HEK293 (cell line): Measurements from ENCODE around the gene TRIM7.
A peak's percentile ranks its signal among the peaks of the same experiment; 100 is the strongest.

Experiments
- FEZF1 ChIP-seq: fragments of 450-650 bp; formaldehyde crosslinking; IDR thresholded peaks from 2 replicates; pipeline ENCODE4 v1.5.1; 2016; ENCODE audit warnings: missing biosample characterization, missing genetic modification characterization
- GLIS1 ChIP-seq: fragments of 450-650 bp; formaldehyde crosslinking; IDR thresholded peaks from 2 replicates; pipeline ENCODE4 v1.5.1; 2016; ENCODE audit warnings: missing biosample characterization, missing genetic modification characterization
- KLF1 ChIP-seq: fragments of 450-650 bp; formaldehyde crosslinking; IDR thresholded peaks from 2 replicates; pipeline ENCODE4 v1.5.1; 2016; ENCODE audit warnings: missing biosample characterization, missing genetic modification characterization
- KLF7 ChIP-seq: fragments of 450-650 bp; formaldehyde crosslinking; IDR thresholded peaks from 2 replicates; pipeline ENCODE4 v1.5.1; 2016; ENCODE audit warnings: missing biosample characterization, missing genetic modification characterization, borderline replicate concordance
- KLF9 ChIP-seq: fragments of 450-650 bp; formaldehyde crosslinking; IDR thresholded peaks from 2 replicates; pipeline ENCODE4 v1.5.1; 2016; ENCODE audit warnings: missing biosample characterization, missing genetic modification characterization, low read depth
- OVOL3 ChIP-seq: fragments of 450-650 bp; formaldehyde crosslinking; IDR thresholded peaks from 2 replicates; pipeline ENCODE4 v1.5.1; 2016; ENCODE audit warnings: missing biosample characterization, missing genetic modification characterization
- RBAK ChIP-seq: fragments of 450-650 bp; formaldehyde crosslinking; IDR thresholded peaks from 2 replicates; pipeline ENCODE4 v1.5.1; 2016; ENCODE audit warnings: missing biosample characterization, missing genetic modification characterization
- SETDB1 ChIP-seq: IDR thresholded peaks from one replicate; pipeline ENCODE4 v1.6.1; 2017; ENCODE audit warnings: mild to moderate bottlenecking, low read length, moderate library complexity, mixed read lengths; ENCODE audit not compliant: insufficient read length
- TCF7L2 ChIP-seq: IDR thresholded peaks from 2 replicates; pipeline ENCODE4 v1.6.1; 2011; ENCODE audit warnings: low read depth, mild to moderate bottlenecking, inconsistent platforms, low read length, moderate library complexity, borderline replicate concordance
- TRIM28 ChIP-seq: IDR thresholded peaks from 2 replicates; pipeline ENCODE4 v1.6.1; 2011; ENCODE audit warnings: low read length, control low read depth, borderline replicate concordance
- TSHZ1 ChIP-seq: fragments of 450-650 bp; formaldehyde crosslinking; IDR thresholded peaks from 2 replicates; pipeline ENCODE4 v1.5.1; 2016; ENCODE audit warnings: missing biosample characterization, missing genetic modification characterization, borderline replicate concordance
- ZBTB20 ChIP-seq: fragments of 450-650 bp; formaldehyde crosslinking; IDR thresholded peaks from 2 replicates; pipeline ENCODE4 v1.5.1; 2016; ENCODE audit warnings: missing biosample characterization, missing genetic modification characterization
- ZBTB6 ChIP-seq: fragments of 450-650 bp; formaldehyde crosslinking; IDR thresholded peaks from 2 replicates; pipeline ENCODE4 v1.5.1; 2017; ENCODE audit warnings: missing biosample characterization, missing genetic modification characterization
- ZFP37 ChIP-seq: fragments of 450-650 bp; formaldehyde crosslinking; IDR thresholded peaks from 2 replicates; pipeline ENCODE4 v1.5.1; 2016; ENCODE audit warnings: missing biosample characterization, missing genetic modification characterization
- ZNF121 ChIP-seq: fragments of 450-650 bp; formaldehyde crosslinking; IDR thresholded peaks from 2 replicates; pipeline ENCODE4 v1.5.1; 2016; ENCODE audit warnings: missing biosample characterization, missing genetic modification characterization
- ZNF146 ChIP-seq: fragments of 450-650 bp; formaldehyde crosslinking; IDR thresholded peaks from 2 replicates; pipeline ENCODE4 v1.5.1; 2016; ENCODE audit warnings: missing biosample characterization, missing genetic modification characterization
- ZNF335 ChIP-seq: fragments of 450-650 bp; formaldehyde crosslinking; conservative IDR thresholded peaks from 2 replicates; pipeline ENCODE4 v1.5.1; 2016; ENCODE audit warnings: missing biosample characterization, missing genetic modification characterization
- ZNF350 ChIP-seq: fragments of 450-650 bp; formaldehyde crosslinking; IDR thresholded peaks from 2 replicates; pipeline ENCODE4 v1.5.0; 2017; ENCODE audit warnings: missing biosample characterization, mild to moderate bottlenecking, missing genetic modification characterization
- ZNF416 ChIP-seq: fragments of 450-650 bp; formaldehyde crosslinking; IDR thresholded peaks from 2 replicates; pipeline ENCODE4 v1.5.1; 2016; ENCODE audit warnings: missing biosample characterization, missing genetic modification characterization
- ZNF426 ChIP-seq: fragments of 450-650 bp; formaldehyde crosslinking; IDR thresholded peaks from 2 replicates; pipeline ENCODE4 v1.5.1; 2017; ENCODE audit warnings: missing biosample characterization, missing genetic modification characterization, mild to moderate bottlenecking, inconsistent platforms, moderate library complexity
- ZNF433 ChIP-seq: fragments of 450-650 bp; formaldehyde crosslinking; IDR thresholded peaks from 2 replicates; pipeline ENCODE4 v1.5.1; 2016; ENCODE audit warnings: missing biosample characterization, missing genetic modification characterization, low read depth
- ZNF585B ChIP-seq: fragments of 450-650 bp; formaldehyde crosslinking; IDR thresholded peaks from 2 replicates; pipeline ENCODE4 v1.5.1; 2016; ENCODE audit warnings: missing biosample characterization, missing genetic modification characterization
- ZNF596 ChIP-seq: fragments of 450-650 bp; IDR thresholded peaks from 2 replicates; pipeline ENCODE4 v1.5.0; 2018; ENCODE audit warnings: missing biosample characterization, mild to moderate bottlenecking, missing genetic modification characterization, moderate library complexity
- ZNF623 ChIP-seq: fragments of 450-650 bp; formaldehyde crosslinking; IDR thresholded peaks from 2 replicates; pipeline ENCODE4 v1.5.1; 2016; ENCODE audit warnings: missing biosample characterization, missing genetic modification characterization
- ZNF670 ChIP-seq: fragments of 450-650 bp; formaldehyde crosslinking; IDR thresholded peaks from 2 replicates; pipeline ENCODE4 v1.5.1; 2016; ENCODE audit warnings: missing biosample characterization, missing genetic modification characterization, low read depth
- ZNF701 ChIP-seq: fragments of 450-650 bp; formaldehyde crosslinking; IDR thresholded peaks from 2 replicates; pipeline ENCODE4 v1.5.1; 2016; ENCODE audit warnings: missing biosample characterization, missing genetic modification characterization
- ZNF792 ChIP-seq: fragments of 450-650 bp; formaldehyde crosslinking; IDR thresholded peaks from 2 replicates; pipeline ENCODE4 v1.5.1; 2016; ENCODE audit warnings: missing biosample characterization, missing genetic modification characterization
- ZXDB ChIP-seq: fragments of 450-650 bp; formaldehyde crosslinking; IDR thresholded peaks from 2 replicates; pipeline ENCODE4 v1.5.1; 2016; ENCODE audit warnings: missing biosample characterization, missing genetic modification characterization
- TF ChIP-seq, protein P1 (sequence below): sonication (generic); formaldehyde crosslinking; IDR thresholded peaks from 2 replicates; pipeline ENCODE4 v1.8.1; 2022; ENCODE audit warnings: mild to moderate bottlenecking, moderate library complexity, missing genetic modification reagents
- TF ChIP-seq, protein P2 (sequence below): fragments of 450-650 bp; formaldehyde crosslinking; IDR thresholded peaks from 2 replicates; pipeline ENCODE4 v1.5.1; 2016; ENCODE audit warnings: missing biosample characterization, missing genetic modification characterization
- TF ChIP-seq, protein P3 (sequence below): fragments of 450-650 bp; formaldehyde crosslinking; IDR thresholded peaks from 2 replicates; pipeline ENCODE4 v1.5.0; 2017; ENCODE audit warnings: missing biosample characterization, missing genetic modification characterization, borderline replicate concordance

TRIM7 gene

GRCh38 chr5:181204113-181204825, 727 bp downstream of the TRIM7 start (continued):
- TF ChIP-seq ZBTB6 (tag by site-specific recombination): peak; percentile 44; the same call in 1 of the 2 replicates
- no peak for TF ChIP-seq ZNF416 (tag by site-specific recombination)
- no peak for TF ChIP-seq ZNF792 (tag by site-specific recombination)
- peak; percentile 77 for TF ChIP-seq ZNF335 (tag by site-specific recombination)
- TF ChIP-seq, protein P1, sequence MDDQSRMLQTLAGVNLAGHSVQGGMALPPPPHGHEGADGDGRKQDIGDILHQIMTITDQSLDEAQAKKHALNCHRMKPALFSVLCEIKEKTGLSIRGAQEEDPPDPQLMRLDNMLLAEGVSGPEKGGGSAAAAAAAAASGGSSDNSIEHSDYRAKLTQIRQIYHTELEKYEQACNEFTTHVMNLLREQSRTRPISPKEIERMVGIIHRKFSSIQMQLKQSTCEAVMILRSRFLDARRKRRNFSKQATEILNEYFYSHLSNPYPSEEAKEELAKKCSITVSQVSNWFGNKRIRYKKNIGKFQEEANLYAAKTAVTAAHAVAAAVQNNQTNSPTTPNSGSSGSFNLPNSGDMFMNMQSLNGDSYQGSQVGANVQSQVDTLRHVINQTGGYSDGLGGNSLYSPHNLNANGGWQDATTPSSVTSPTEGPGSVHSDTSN: no peak
- TF ChIP-seq GLIS1 (tag by site-specific recombination): peak; percentile 55
- TF ChIP-seq OVOL3: no peak
- TF ChIP-seq TRIM28: no peak
- no peak for TF ChIP-seq KLF7
- TF ChIP-seq ZNF596 (tag by site-specific recombination): no peak
- no peak for TF ChIP-seq ZNF585B (tag by site-specific recombination)
- no peak for TF ChIP-seq ZNF670 (tag by site-specific recombination)
- TF ChIP-seq ZNF433: no peak
- no peak for TF ChIP-seq TSHZ1 (tag by site-specific recombination)
- no peak for TF ChIP-seq ZNF350 (tag by site-specific recombination)
- no peak for TF ChIP-seq ZNF701 (tag by site-specific recombination)
- no peak for TF ChIP-seq ZNF623
- TF ChIP-seq, protein P2, sequence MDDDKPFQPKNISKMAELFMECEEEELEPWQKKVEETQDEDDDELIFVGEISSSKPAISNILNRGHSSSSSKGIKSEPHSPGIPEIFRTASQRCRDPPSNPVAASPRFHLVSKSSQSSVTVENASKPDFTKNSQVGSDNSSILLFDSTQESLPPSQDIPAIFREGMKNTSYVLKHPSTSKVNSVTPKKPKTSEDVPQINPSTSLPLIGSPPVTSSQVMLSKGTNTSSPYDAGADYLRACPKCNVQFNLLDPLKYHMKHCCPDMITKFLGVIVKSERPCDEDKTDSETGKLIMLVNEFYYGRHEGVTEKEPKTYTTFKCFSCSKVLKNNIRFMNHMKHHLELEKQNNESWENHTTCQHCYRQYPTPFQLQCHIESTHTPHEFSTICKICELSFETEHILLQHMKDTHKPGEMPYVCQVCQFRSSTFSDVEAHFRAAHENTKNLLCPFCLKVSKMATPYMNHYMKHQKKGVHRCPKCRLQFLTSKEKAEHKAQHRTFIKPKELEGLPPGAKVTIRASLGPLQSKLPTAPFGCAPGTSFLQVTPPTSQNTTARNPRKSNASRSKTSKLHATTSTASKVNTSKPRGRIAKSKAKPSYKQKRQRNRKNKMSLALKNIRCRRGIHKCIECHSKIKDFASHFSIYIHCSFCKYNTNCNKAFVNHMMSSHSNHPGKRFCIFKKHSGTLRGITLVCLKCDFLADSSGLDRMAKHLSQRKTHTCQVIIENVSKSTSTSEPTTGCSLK (tag by site-specific recombination): no peak
- TF ChIP-seq, protein P3, sequence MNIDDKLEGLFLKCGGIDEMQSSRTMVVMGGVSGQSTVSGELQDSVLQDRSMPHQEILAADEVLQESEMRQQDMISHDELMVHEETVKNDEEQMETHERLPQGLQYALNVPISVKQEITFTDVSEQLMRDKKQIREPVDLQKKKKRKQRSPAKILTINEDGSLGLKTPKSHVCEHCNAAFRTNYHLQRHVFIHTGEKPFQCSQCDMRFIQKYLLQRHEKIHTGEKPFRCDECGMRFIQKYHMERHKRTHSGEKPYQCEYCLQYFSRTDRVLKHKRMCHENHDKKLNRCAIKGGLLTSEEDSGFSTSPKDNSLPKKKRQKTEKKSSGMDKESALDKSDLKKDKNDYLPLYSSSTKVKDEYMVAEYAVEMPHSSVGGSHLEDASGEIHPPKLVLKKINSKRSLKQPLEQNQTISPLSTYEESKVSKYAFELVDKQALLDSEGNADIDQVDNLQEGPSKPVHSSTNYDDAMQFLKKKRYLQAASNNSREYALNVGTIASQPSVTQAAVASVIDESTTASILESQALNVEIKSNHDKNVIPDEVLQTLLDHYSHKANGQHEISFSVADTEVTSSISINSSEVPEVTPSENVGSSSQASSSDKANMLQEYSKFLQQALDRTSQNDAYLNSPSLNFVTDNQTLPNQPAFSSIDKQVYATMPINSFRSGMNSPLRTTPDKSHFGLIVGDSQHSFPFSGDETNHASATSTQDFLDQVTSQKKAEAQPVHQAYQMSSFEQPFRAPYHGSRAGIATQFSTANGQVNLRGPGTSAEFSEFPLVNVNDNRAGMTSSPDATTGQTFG (tag by site-specific recombination): no peak
- TF ChIP-seq TCF7L2: no peak
- 0 out of 2 replicates have a peak, but pooled peaks have one; percentile 3 for TF ChIP-seq KLF1 (tag by site-specific recombination)
- peak; percentile 59; the same call in 1 of the 2 replicates for TF ChIP-seq ZFP37
- no peak for TF ChIP-seq FEZF1 (tag by site-specific recombination)
- TF ChIP-seq SETDB1: no peak
- 0 out of 2 replicates have a peak, but pooled peaks have one; percentile 75 for TF ChIP-seq ZXDB (tag by site-specific recombination)
- TF ChIP-seq ZBTB20 (tag by site-specific recombination): peak; percentile 97
- no peak for TF ChIP-seq ZNF426 (tag by site-specific recombination)
- TF ChIP-seq ZNF146 (tag by site-specific recombination): no peak
- TF ChIP-seq KLF9 (tag by site-specific recombination): no peak
- TF ChIP-seq RBAK: no peak
- no peak for TF ChIP-seq ZNF121 (tag by site-specific recombination)
